ENCODE results near the gene GJA10.

Gene GJA10

DNA sequence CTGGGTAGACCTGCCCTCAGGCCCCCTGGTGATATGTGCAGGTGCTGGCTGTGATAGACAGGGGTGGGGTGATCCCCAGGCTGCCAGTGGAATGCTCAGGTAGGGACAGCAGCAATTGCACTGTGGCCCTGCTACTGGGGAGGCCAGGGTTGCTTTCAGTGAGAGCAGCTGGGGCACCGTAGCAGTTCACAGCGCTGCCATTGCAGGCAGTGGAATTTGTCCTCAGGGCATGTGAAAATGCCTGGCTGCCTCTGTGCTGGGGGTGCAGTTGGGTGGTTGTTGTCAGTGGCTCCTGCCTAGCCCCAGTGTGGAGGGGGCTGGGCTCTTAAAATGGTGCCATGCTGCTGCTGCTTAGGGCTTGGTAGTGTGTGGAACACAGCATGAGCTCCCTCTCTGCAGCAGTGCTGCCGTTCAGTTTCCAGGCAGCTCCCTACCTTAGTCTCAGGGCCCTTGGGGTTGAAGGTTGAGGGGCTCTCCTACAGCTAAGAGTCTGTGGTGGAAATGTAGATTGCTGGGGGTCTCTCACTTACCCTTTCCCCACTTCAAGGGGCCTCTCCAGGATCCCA, 23.6 kb downstream of the GJA10 start:
- DNase-seq: no peak

DNA sequence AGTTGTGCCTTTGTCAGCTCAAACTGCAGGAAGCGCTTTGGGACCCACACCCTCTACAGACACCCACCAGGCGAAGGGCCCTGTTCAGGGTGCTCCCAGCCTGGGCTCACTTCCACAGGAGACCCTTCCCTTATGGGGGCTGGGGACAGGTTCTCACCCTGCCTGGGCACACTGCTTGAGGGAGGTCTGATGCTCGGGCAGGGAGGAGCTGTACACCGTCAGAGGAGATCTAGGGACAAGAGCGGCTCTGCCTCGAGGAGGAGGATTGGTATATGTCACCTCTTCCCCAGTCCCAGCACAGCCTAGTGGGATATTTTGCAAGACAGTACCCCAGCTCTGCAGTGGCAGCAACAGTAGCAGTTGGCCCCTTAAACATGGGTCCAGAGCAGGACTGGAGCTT, 26.9 kb downstream of the GJA10 start:
- no peak for DNase-seq

DNA sequence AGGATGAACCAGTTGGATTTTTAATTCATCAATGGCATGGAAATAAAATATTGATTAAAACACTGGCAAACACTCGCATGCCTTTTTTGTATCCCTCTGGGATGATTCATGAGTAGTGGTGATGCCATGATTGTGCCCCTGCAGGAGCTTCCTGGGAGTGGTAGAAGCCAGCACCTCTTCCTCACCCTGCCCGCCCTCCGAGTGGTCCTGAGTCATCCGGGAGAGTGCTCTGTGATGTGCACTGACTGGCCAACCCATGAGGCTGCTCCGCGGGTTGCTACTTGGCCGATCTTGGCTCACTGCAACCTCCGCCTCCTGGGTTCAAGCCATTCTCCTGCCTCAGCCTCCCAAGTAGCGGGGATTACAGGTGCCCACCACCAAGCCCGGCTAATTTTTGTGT, 27.4 kb downstream of the GJA10 start:
- DNase-seq: no peak

DNA sequence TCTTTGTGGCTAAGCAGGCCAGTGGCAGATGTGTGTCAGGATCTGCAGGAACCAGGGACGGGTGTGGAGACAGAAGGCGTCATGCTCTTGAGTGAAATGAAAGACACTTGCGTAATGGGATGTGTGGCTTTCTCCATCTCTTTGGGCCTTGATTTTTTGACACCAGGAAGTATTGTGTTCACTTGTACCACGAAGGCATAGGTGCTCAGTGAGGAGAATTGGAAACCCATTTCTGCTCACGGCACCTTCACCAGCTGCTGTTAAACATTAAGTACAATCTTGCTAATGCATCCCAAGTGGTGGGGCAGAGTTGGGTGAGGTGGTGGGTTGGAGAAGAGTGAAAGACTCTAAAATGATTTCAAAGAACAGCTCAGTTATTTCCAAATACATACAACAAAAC, 30.0 kb downstream of the GJA10 start:
- no peak for DNase-seq

DNA sequence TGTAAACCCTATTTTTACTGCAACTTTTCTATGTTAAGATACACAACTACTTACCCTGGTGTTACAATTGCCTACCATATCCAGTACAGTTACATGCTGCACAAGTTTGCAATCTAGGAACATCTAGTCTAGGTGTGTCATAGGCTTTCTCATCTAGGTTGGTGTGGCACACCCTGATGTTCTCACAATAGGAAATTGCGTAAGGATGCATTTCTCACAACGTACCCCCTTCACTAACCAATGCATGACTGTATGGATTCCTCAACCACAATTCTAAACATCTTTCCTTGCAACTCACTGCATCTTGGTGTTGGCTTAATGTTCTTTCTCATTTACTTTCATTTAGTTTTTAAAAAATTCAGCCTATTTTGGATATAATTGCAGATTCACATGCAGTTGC, 31.6 kb downstream of the GJA10 start:
- DNase-seq: no peak

DNA sequence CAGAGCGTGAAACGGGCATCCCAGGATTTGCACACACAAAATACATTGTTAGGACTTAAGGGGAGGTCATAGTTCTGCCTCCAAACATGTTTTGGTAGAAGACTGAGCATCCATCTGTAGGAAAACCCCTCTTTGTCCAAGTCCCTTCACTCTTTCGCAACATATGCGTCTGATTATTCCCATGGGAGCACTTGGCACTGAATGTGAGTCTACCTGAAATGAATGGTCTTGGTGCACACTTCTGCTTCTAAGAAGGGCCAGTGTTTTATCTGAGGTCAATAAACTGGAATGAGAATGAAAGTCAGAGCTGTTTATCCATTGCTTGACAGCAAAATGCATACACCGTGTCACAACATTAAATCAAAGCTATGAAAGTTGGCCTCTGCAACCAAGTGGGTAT, 33.0 kb downstream of the GJA10 start:
- DNase-seq: no peak

DNA sequence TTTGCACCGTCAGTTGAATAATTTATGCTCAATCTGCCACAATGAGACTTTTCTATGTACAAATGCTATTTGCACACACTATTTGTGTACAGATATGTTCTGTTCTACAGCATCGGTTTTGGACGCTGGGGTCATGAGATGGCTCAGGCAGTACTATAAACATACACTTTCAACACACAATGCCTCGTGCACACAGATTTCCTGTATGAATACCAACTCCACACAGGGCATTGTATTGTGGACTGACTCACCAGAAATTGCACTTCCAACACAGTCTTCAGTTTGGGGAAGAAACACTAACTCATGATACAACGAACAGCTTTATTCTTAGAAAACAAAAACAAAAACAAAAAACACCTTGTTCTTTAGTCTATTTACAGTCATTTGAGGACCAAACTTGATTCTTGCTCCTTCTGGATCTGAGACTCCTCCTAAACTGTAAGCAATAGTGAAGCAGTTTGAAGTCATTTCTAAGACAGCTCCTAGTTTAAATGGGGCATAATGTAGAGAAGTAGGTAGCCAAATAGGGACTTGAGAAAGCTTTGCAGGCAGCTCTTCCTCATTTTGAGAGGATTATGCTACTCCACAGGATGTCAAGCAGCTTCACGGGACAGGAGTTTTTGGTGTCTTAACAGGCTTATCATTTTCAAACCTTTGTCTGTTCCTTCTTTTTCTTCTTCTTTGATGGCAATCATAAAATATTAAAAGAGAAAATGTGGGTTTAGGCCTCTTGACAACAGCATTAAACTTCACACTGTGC, 33.7 kb downstream of the GJA10 start:
- DNase-seq: no peak

DNA sequence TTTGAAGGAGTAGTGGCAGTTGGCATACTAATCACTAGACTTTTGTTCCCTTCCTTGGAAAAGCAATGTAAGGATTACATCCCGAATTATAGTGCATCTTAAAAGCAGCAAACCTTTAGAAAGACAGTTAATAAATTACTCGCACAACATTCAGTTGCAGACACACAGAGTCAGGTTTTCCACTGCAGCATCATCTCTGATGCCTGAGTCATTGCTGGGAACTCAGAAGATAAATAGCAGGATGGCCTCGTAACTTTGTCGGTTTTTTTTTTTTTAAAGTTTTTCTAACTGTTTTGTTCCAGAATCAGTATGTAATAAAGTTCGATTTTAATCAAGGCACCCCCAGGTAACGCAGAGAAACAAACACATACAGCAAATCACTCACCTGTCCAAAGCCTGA, 34.3 kb downstream of the GJA10 start:
- no peak for DNase-seq

DNA sequence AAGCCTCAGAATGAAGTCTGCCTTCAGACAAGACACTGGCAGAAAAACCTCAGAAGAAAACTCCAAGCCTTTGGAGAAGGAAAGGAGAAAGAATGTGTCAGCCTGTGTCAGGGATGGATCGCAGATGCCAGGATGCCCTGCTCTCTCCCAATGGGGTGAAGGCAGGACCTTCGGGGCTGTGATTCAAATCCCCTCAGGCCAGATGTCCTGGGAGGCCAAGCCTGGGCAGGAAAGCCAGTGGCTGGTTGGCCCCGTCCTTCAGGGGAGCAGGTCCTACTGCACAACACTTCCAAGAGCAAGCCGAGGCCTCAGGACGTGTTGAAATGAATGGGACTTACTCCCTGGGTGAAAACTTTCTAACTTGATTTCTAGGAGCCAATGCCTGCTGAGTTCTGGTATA, 36.5 kb downstream of the GJA10 start:
- DNase-seq: no peak

DNA sequence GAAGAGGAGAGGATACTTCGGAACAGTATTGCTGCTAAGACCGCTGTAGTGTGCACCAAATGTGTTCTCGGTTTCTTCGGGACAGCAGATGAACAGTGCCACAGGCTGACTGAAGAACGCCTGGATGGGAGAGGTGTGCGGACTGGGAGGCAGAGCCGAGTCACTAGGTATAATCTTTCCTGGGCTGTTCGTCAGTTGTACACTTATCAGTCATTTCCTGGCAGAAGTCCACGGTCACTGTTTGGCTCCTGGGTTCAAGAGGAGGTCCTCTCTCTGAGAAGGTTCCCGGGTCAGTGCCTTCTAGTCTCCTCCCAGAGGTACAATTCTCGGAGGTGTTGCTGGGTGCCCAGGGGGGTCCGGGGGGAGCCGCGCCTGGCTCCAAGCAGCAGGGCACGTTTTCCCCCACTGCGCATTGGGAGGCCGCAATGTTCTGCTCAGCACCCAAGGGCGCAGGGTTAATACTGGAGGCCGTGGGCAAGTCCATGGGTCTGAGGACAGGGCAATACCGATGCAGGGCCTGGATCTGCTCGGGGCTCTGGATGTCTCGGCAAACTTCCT, 38.1 kb downstream of the GJA10 start:
- DNase-seq: no peak

DNA sequence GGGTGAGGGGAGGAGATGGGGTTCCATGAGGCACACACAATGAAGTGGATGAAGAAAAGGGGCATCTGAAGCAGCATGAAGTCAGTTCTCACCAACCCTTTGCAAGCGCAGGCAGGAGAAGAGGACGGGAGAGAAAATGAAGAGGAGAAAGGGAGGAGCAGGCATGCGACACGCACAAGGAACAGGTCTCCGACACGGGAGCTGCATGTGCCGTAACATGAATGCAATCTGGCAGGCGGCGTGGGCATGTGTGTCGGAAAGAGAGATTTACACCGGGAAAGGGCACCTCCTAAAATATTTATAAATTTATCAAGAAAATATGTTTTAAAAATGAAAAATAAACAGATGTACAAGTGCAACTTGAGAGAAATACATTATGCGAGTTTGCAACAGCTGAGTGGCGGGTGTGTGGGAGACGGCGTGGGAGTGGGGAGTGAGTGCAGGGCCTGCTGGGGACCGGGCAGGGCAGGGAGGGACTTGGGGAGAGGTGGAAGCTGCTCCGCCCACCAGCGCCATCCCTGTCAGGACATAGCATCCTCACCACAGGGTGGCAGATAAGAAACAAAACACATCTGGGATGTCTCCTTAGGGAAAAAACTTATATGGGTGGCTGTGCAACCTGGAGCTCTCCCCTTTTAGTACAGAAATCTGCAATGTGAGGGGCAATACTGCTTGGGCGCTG, 40.6 kb downstream of the GJA10 start:
- no peak for DNase-seq

DNA sequence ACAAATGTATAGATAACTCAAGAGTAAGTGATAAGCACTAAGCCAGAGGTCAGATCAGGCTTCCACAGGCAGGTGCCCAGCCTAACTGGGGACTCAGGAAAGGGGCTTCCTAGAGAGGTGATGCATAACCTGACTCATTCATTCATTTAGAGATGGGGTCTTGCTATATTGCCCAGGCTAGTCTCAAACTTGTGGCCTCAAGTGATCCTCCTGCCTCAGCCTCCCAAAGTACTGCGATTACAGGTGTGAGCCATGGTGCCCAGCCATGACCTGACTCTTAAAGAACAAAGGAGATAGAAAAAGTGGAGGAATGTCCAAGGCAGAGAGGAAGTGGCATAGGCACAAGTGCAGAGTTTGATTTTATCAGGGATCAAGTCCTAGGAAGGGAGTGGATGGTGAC, 41.9 kb downstream of the GJA10 start:
- DNase-seq: no peak

DNA sequence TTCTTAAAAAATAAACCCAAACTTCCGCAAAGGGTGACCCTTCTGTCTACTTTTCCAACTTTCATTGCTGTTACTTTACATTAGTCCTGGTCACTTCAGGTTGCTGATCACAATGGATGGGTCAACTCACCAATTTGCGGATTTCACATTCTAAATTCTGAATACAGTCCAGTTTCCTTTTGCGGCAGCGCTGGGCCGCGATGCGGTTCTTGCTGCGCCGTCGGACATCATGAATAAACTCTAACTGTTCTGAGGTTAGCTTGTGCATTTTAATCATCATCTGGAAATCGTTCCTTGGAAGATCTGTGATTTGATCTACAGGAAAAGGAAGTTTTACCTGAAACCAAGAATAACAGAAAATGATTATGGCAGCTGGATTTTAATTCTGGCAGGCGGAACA, 43.7 kb downstream of the GJA10 start:
- no peak for DNase-seq

DNA sequence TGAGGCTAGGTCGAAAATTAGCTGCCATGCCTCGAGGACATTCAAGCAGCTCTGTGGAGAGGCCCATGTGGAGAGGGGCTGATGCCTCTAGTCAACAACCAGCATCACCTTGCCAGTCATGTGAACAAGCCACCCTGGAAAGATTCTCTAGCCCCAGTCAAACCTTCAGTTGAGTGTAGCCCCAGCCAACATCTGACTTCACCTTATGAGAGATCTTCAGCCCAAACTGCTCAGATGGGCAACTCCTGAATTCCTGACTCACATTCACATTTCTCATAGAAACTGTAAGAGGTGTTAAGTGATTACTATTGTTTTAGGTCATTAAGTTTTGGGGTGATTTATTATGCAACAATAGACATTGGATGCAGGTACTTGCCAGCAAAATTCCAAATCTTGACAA, 44.9 kb downstream of the GJA10 start:
- DNase-seq: no peak

DNA sequence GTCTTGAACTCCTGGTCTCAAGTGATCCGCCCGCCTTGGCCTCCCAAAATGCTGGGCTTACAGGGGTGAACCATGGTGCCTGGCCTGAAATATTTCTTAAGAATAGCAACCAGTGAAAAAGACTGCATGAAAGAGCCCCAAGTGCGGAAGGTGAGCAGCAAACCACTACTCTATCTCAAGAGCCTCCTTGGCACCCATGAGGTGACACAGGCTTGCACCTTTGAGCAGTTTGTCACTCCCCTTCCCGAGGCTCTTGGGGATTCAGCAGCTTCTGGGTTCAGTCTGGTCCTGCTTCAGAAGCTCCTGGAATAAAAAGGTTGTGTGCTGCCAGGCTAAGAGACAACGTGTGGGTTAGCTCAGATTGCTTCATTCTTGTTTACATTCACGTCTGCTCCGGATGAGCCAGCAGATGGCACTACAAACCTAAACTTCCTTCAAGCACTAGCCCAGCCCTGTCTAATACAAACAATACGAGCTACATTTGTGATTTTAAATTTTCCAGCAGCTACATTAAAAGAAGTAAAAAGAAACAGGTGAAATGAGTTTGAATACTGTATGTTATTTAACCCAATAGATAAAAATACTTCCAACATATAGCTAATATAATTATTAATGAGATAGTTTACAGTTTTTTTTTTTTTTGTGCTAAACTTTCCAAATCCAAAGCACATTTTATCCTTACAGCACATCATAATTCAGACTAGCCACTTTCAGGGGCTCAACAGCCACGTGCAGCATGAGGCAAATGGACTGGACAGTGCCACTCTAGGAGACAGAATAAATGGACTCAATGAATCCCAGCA, 46.2 kb downstream of the GJA10 start:
- peak; percentile 78 for DNase-seq

DNA sequence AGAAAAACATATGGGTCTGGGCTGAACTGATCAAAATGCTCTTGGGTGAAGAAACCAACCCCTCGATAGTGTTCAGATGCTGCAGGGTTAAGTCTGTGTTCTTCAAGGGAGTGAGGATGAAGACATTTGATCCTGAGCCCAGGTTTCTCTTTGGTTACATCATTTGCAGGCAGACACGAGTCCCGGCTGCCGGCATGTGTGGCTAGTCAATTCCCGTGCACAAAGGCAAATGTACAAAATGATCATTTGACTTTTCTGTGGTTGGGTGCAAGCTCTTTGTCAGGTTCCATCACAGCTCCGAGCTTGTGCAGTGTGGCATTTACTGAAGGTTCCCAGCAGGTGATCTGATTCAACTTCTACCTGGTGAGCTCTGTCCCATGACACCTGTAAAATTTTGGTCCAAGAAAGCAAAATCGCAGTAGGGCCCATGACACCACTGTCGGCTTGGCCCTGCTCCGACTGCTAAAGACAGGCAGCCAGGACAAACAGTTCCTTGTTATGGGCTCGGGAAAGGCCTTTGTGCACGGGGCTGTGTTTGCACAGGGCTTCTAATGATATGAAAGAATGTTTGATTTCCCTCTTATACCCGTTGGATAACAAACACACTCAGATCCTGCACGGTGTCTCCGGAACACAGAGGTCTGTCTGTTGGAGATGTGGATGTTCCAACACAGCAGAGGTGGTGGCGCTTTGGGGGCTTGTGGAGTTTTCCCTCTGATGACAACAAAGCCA, 46.9 kb downstream of the GJA10 start:
- DNase-seq: no peak

DNA sequence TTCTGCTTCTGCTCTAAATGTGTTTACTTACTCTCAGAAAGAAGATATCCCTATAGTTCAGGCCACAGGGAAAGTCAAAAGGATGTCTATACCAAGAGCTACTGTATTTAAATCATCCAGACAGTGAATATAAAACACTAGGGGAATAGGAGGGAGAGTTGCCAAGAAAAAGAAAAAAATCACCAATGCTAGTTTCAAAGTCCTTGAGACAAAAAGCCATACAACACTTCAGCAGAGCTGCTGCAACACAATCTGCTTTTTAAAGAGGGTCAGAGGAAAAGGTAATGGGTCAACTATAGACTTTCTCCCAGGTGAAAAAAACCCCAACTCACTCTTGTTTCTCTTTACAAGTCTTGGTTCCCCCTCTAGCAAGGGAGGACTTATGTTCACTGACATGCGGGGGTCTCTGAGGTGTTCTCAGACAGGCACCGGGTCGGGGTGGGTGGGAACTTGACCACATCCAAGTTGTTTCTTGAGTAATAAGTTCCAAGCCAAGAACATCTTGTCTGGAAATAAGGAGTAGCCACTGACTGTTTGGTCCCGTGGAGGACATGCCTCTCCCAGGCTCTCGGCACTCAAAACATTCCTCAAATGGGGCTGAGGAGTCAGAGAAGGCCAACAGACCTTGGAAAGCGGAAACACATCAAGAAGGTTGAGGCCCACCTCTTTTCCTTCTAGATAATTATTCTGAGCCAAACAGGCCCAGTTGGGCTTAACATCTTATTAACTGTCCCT, 47.7 kb downstream of the GJA10 start:
- no peak for DNase-seq

DNA sequence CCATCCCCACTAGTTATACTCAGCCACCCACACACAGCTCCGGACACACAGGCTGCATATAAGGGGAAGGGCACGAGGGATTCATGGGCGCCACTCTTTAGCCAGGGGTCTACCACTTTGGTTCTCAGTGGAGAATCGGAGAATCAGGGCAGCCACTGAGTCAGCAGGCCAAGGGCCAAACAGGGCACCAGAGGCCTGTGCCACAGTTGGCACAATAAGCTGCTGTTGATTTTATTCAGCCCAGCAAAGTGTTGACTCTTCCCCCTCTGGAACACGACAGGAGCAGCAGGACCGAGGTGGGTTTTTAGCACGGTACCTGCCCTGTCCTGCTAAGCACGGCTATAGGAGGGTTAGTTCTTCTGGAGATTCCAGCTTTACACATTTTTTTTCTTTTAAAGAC, 48.3 kb downstream of the GJA10 start:
- DNase-seq: no peak

DNA sequence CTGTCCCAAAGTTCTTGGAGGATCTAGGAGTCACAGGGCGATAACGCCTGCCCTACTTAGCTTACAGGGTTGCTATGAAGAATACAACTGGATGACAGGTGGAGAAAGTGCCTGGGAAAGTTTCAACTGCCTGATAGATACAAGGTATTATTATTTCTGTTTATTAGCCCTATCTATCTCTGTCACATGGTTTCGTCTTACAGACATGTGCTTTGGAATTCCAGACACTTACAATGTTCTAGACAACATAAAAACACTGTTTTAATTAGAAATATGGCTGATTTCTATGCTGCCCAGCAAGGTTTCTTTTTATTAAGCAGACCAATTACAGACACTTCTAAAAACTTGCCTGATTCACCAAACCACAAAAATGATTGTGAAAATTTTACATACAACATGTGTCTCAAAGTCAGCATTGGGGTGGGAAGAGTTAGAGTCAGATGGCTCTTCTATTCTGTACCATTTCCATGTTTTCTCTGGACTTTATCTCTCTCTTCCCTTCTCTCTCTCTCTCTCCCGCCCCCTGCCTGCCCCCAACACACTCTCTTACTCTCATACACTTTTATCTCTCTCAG, 50.0 kb downstream of the GJA10 start:
- DNase-seq: no peak

DNA sequence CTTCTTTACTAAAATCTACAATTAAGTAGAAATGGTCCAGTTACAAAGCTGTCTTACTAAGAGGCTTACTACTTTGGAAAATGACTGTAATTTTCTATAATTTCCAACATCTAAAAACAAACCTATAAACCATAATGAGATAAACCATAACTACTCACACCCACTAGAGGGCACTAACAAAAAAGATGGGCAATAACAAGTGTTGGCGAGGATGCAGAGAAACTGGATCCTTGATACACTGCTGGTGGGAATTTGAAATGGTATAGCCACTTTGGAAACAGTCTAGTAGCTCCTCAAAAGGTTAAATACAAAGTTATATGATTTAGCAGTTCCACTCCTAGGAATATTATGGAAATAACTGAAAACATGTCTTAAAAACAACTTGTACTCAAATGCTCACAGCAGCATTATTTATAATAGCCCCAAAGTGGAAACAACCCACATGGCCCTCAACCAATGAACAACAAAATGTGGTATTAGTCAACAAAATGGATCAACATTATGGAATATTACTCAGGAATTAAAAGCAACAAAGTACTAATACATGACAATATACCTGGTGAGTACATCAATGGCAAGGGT, 50.6 kb downstream of the GJA10 start:
- DNase-seq: peak; percentile 42

Measured in CD4-positive, alpha-beta T cell treated with Interleukin-12 subunit alpha and Interleukin-12 subunit beta, for 1 hour (primary cell).